Fibroblast of lung (primary cell): ENCODE measurements around the gene SERPINB12.

Experiments used
- EZH2 ChIP-seq: IDR thresholded peaks from 2 replicates; pipeline ENCODE4 v1.5.1; 2012; ENCODE audit warnings: low read length, control low read depth, mild to moderate bottlenecking; ENCODE audit errors: missing control alignments
- TF ChIP-seq, protein P1 (sequence below), 2 donors: IDR thresholded peaks in 1 of 2; conservative IDR thresholded peaks in 1 of 2; 1 replicate in 1 of 2; 2 replicates in 1 of 2; pipeline ENCODE4 v1.5.1; 2011 to 2012; ENCODE audit warnings: low read length in 2 of 2, control low read depth in 1 of 2, inconsistent platforms in 1 of 2, low read depth in 1 of 2, mild to moderate bottlenecking in 1 of 2

DNA sequence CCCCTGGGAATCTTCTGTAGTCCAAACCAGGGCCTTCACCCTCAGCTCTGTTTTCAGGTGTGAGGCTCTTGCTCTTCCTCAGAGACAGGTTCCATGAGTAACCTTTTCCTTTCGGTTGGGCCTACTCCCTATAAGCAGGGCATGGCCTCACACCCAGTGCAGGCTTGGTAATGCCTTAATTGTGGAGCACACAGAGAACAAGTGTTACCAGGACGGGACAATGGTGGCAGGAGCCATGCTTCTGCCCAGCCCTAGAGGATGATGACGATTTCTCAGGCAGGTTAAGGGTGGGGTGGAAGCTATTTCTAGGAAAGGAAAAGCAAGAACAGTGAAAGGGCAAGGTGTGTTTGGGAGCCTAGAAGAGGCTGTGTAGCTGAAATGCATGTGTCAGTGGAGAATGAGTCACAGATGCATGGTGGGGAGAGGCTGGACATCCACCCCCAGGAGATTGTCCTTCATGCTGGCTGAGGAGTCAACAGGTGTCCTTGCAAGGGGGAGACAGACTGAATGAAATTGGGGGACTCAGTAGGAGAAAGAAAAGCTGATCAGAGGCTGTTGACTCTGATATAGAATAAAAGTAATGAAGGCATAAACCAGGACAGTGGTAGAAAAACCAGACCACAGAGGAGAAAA lies 22.0 kb upstream of the SERPINB12 start:
- TF ChIP-seq, protein P1, sequence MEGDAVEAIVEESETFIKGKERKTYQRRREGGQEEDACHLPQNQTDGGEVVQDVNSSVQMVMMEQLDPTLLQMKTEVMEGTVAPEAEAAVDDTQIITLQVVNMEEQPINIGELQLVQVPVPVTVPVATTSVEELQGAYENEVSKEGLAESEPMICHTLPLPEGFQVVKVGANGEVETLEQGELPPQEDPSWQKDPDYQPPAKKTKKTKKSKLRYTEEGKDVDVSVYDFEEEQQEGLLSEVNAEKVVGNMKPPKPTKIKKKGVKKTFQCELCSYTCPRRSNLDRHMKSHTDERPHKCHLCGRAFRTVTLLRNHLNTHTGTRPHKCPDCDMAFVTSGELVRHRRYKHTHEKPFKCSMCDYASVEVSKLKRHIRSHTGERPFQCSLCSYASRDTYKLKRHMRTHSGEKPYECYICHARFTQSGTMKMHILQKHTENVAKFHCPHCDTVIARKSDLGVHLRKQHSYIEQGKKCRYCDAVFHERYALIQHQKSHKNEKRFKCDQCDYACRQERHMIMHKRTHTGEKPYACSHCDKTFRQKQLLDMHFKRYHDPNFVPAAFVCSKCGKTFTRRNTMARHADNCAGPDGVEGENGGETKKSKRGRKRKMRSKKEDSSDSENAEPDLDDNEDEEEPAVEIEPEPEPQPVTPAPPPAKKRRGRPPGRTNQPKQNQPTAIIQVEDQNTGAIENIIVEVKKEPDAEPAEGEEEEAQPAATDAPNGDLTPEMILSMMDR (conservative IDR thresholded peaks at IDR 0.05 in 1 of 2, IDR thresholded peaks at IDR 0.05 in 1 of 2; ENCODE audit: low read depth in 1 of 2, low read length in 2 of 2): no peak
- no peak for TF ChIP-seq EZH2
